K562 (cell line): ENCODE data around the gene DTX3.

Experiments used
- BRCA1 ChIP-seq, 2 experiments: fragments of 450-650 bp in 1 of 2; sonication (generic) in 1 of 2; formaldehyde crosslinking in 1 of 2; IDR thresholded peaks; 2 replicates each; pipeline versions ENCODE4 v1.5.0 to v1.6.1; 2017 to 2020; ENCODE audit warnings: mild to moderate bottlenecking in 1 of 2, missing genetic modification reagents in 1 of 2
- EP400 ChIP-seq: fragments of 450-650 bp; IDR thresholded peaks from 2 replicates; pipeline ENCODE4 v1.6.1; 2017; ENCODE audit warnings: antibody characterized with exemption, mild to moderate bottlenecking, moderate library complexity
- FOS ChIP-seq: IDR thresholded peaks from 3 replicates; pipeline ENCODE4 v1.6.1; 2011; ENCODE audit not compliant: insufficient read length; ENCODE audit errors: extremely low read depth
- HCFC1 ChIP-seq: IDR thresholded peaks from 2 replicates; pipeline ENCODE4 v1.6.1; 2012; ENCODE audit warnings: low read depth, low read length, improper control_type of control experiment
- HDGF ChIP-seq: fragments of 450-650 bp; IDR thresholded peaks from 2 replicates; pipeline ENCODE4 v1.6.1; 2016
- HMG20B ChIP-seq: fragments of 250-450 bp; sonication (Bioruptor Pico); IDR thresholded peaks from 2 replicates; pipeline ENCODE4 v1.5.0; 2021; ENCODE audit warnings: mild to moderate bottlenecking
- JUN ChIP-seq, 2 experiments: sonication (generic) in 1 of 2; formaldehyde crosslinking in 1 of 2; IDR thresholded peaks; 2 replicates each; pipeline versions ENCODE4 v1.6.1 to v1.8.0; 2012 to 2022; ENCODE audit warnings: borderline replicate concordance in 2 of 2, mild to moderate bottlenecking in 2 of 2, improper control_type of control experiment in 1 of 2, low read depth in 1 of 2, low read length in 1 of 2, missing genetic modification reagents in 1 of 2
- LARP7 ChIP-seq: fragments of 450-650 bp; IDR thresholded peaks from 2 replicates; pipeline ENCODE4 v1.6.1; 2016
- MAX ChIP-seq: sonication (generic); formaldehyde crosslinking; IDR thresholded peaks from 2 replicates; pipeline ENCODE4 v1.9.0; 2022; ENCODE audit warnings: mild to moderate bottlenecking, missing genetic modification reagents
- MCM3 ChIP-seq: fragments of 450-650 bp; IDR thresholded peaks from 2 replicates; pipeline ENCODE4 v1.6.1; 2016
- PRDM10 ChIP-seq: fragments of 450-650 bp; IDR thresholded peaks from 2 replicates; pipeline ENCODE4 v1.6.1; 2018; ENCODE audit not compliant: partially characterized antibody
- RB1 ChIP-seq: fragments of 450-650 bp; IDR thresholded peaks from 2 replicates; pipeline ENCODE4 v1.6.1; 2017; ENCODE audit warnings: low read depth, mild to moderate bottlenecking
- ZNF24 ChIP-seq: fragments of 450-650 bp; IDR thresholded peaks from 2 replicates; pipeline ENCODE4 v1.6.1; 2016
- TF ChIP-seq, protein P1 (sequence below), 3 experiments: IDR thresholded peaks in 2 of 3; conservative IDR thresholded peaks in 1 of 3; 2 replicates each; pipeline ENCODE4 v1.5.1; 2011 to 2012; ENCODE audit warnings: low read length in 3 of 3, mild to moderate bottlenecking in 3 of 3, control low read depth in 2 of 3, improper control_type of control experiment in 1 of 3, inconsistent platforms in 1 of 3, low read depth in 1 of 3, mixed read lengths in 1 of 3, moderate library complexity in 1 of 3; ENCODE audit not compliant: insufficient read depth in 2 of 3

- TF ChIP-seq EP400 (no peak), FOS (no peak), PRDM10 (no peak), MAX (CRISPR knock-in tag) (no peak), BRCA1 (IDR thresholded peaks at IDR 0.05) (no peak), BRCA1 (CRISPR knock-in tag; IDR thresholded peaks at IDR 0.05) (no peak), JUN (IDR thresholded peaks at IDR 0.05; ENCODE audit: borderline replicate concordance, low read depth, low read length) (no peak), JUN (CRISPR knock-in tag; IDR thresholded peaks at IDR 0.05; ENCODE audit: borderline replicate concordance) (no peak), HMG20B (CRISPR knock-in tag) (no peak), HDGF (no peak), HCFC1 (no peak), LARP7 (no peak), ZNF24 (no peak), MCM3 (no peak), RB1 (no peak)
- TF ChIP-seq, protein P1, sequence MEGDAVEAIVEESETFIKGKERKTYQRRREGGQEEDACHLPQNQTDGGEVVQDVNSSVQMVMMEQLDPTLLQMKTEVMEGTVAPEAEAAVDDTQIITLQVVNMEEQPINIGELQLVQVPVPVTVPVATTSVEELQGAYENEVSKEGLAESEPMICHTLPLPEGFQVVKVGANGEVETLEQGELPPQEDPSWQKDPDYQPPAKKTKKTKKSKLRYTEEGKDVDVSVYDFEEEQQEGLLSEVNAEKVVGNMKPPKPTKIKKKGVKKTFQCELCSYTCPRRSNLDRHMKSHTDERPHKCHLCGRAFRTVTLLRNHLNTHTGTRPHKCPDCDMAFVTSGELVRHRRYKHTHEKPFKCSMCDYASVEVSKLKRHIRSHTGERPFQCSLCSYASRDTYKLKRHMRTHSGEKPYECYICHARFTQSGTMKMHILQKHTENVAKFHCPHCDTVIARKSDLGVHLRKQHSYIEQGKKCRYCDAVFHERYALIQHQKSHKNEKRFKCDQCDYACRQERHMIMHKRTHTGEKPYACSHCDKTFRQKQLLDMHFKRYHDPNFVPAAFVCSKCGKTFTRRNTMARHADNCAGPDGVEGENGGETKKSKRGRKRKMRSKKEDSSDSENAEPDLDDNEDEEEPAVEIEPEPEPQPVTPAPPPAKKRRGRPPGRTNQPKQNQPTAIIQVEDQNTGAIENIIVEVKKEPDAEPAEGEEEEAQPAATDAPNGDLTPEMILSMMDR (IDR thresholded peaks at IDR 0.05 in 2 of 3, conservative IDR thresholded peaks at IDR 0.05 in 1 of 3; ENCODE audit: insufficient read depth in 2 of 3, low read depth in 1 of 3, low read length in 3 of 3) = no peak
Observed at GRCh38 chr12:57655541-57656240, 51.1 kb downstream of the DTX3 start.
